ENCODE measurements around the gene LLPH. TPM values are rescaled to one million over a fixed set of nuclear protein-coding genes. Genes with fewer than 3 reads are reported as not detected.

The LLPH gene
- total RNA-seq, 1 donor from 2014 or later = 19.9 TPM

DNA sequence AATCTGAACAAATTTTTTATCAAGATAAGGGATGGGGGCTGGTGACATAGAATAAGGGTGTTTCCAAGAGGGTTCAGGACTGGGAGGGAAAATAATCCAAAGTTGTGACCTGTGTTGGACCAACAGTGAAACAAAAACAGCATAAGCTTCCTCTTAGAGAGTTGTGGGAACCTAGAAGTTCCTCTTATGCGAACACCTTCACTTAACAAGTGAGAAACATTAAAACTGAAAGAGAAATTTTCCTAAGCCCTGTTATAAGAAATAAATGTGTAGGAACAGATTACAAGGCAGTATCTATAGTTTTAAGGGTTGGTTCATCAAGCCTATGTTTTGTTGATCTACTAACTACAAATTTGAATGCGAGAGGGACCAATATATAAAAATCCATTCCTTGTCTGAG, 58.4 kb downstream of the LLPH start:
- Histone ChIP-seq H3K36me3 (no peaks in the 10 kb centered on the region), H4K20me1 (ENCODE audit: low read depth) (no peaks in the 10 kb centered on the region), H2AFZ (replicated peaks) (no peak overlapping the region), H3K9ac (no peak overlapping the region), H3K27me3 (no peaks in the 10 kb centered on the region), H3K4me3 (no peak overlapping the region), H3K79me2 (ENCODE audit: low read depth) (no peaks in the 10 kb centered on the region), H3K4me2 (no peak overlapping the region), H3K27ac (no peak overlapping the region), H3K4me1 (no peaks in the 10 kb centered on the region), H3K9me3 (ENCODE audit: low read depth) (no peaks in the 10 kb centered on the region), H3F3A (ENCODE audit: low read depth) (peaks cover 11% of the 10 kb centered on the region)
- DNase-seq (ENCODE audit: low spot score) = no peak
- Mint-ChIP-seq H3K4me3 (no peak overlapping the region), H3K27me3 (ENCODE audit: insufficient read depth, low read depth) (no peaks in the 10 kb centered on the region), H3K27ac (no peak overlapping the region), H3K9me3 (peaks cover 3% of the 10 kb centered on the region), H3K36me3 (no peaks in the 10 kb centered on the region), H3K4me1 (peaks cover 2% of the 10 kb centered on the region)
- TF ChIP-seq, protein P1, sequence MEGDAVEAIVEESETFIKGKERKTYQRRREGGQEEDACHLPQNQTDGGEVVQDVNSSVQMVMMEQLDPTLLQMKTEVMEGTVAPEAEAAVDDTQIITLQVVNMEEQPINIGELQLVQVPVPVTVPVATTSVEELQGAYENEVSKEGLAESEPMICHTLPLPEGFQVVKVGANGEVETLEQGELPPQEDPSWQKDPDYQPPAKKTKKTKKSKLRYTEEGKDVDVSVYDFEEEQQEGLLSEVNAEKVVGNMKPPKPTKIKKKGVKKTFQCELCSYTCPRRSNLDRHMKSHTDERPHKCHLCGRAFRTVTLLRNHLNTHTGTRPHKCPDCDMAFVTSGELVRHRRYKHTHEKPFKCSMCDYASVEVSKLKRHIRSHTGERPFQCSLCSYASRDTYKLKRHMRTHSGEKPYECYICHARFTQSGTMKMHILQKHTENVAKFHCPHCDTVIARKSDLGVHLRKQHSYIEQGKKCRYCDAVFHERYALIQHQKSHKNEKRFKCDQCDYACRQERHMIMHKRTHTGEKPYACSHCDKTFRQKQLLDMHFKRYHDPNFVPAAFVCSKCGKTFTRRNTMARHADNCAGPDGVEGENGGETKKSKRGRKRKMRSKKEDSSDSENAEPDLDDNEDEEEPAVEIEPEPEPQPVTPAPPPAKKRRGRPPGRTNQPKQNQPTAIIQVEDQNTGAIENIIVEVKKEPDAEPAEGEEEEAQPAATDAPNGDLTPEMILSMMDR (IDR thresholded peaks at IDR 0.05) = no peak
- no peak for TF ChIP-seq EZH2phosphoT487 (IDR thresholded peaks at IDR 0.05)
- TF ChIP-seq EZH2 (IDR thresholded peaks at IDR 0.05) = no peak

DNA sequence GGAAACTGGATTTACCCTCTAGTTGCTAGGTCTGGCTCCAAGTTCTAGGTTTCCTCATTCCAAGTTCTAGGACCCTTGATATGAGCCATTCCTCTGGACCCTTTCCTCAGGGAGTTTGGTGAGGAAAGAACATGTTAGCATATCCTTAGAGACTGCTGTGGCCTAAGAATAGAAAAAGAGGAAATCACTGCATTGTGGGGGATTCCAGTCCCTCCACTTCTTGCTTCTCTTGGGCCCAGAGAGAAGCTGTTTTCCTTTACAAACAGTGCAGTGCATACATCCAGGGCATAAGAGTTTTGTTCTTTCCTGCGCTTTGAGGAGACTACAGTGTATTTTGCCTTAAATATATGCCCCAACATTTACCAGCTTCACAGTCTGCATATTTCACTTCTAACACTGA, 59.0 kb downstream of the LLPH start:
- peaks cover 8% of the 10 kb centered on the region for H3K4me1 Mint-ChIP-seq

DNA sequence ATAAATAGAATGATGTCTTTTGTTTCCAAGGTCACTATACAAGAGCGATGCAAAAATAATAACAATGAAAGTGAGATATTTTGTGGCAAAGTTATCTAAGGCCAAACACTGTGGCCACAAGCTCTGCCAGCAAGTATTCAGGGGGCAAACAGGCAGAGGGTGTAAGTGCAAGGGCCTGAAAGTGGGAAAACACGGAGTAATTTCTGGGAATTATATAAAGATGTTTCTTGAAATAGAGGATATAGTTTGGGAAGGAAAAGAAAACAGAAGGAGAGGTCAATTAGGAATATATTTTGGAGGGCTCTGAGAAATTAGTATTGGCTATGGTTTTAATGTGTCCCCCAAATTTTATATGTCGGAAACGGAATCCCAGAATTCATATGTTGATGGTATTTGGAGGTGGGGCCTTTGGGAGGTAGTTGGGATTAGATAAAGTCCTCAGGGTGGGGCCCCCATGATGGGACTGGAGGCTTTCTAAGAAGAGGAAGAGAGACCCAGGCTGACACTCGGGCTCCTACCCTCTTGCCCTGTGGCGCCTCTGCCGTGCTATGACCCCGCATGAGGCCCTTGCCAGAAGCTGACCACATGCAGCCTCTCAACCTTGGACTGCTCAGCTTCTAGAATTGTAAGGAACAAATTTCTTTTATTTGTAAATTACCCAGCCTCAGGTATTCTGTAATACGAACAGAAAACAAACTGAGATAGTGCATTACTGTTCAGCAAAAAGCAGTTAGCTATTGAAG, 60.0 kb downstream of the LLPH start:
- H3K9me3 ChIP-seq (ENCODE audit: low read depth) = no peaks in the 10 kb centered on the region
- no peak overlapping the region for H3K9ac ChIP-seq
- no peak overlapping the region for H3K27ac ChIP-seq
- Mint-ChIP-seq H3K27me3 (ENCODE audit: insufficient read depth, low read depth) (peaks cover 2% of the 10 kb centered on the region), H3K4me3 (no peak overlapping the region), H3K27ac (no peak overlapping the region), H3K4me1 (peaks cover 18% of the 10 kb centered on the region), H3K9me3 (peaks cover 3% of the 10 kb centered on the region), H3K36me3 (no peaks in the 10 kb centered on the region)
- no peak for TF ChIP-seq EZH2phosphoT487 (IDR thresholded peaks at IDR 0.05)
- TF ChIP-seq, protein P1 (IDR thresholded peaks at IDR 0.05) = no peak
- TF ChIP-seq EZH2 (IDR thresholded peaks at IDR 0.05) = no peak
- H3K4me3 ChIP-seq = no peak overlapping the region
- H3K79me2 ChIP-seq (ENCODE audit: low read depth) = no peaks in the 10 kb centered on the region
- no peaks in the 10 kb centered on the region for H3K27me3 ChIP-seq
- H3K36me3 ChIP-seq = no peaks in the 10 kb centered on the region
- H2AFZ ChIP-seq (replicated peaks) = peak overlapping the region; percentile 31
- H3F3A ChIP-seq (ENCODE audit: low read depth) = peaks cover 11% of the 10 kb centered on the region
- H3K4me1 ChIP-seq = no peaks in the 10 kb centered on the region
- no peaks in the 10 kb centered on the region for H4K20me1 ChIP-seq (ENCODE audit: low read depth)
- DNase-seq (ENCODE audit: low spot score) = no peak
- H3K4me2 ChIP-seq = no peak overlapping the region

More for the DNA sequence above, 59.0 kb downstream of the LLPH start:
- peaks cover 11% of the 10 kb centered on the region for H3F3A ChIP-seq (ENCODE audit: low read depth)
- H2AFZ ChIP-seq (replicated peaks) = no peak overlapping the region
- no peak overlapping the region for H3K4me3 ChIP-seq
- H3K9ac ChIP-seq = no peak overlapping the region
- no peaks in the 10 kb centered on the region for H3K4me1 ChIP-seq
- Mint-ChIP-seq H3K27me3 (ENCODE audit: insufficient read depth, low read depth) (no peaks in the 10 kb centered on the region), H3K9me3 (peaks cover 3% of the 10 kb centered on the region), H3K36me3 (no peaks in the 10 kb centered on the region), H3K4me3 (no peak overlapping the region), H3K27ac (no peak overlapping the region)
- H3K4me2 ChIP-seq = no peak overlapping the region
- H3K36me3 ChIP-seq = no peaks in the 10 kb centered on the region
- TF ChIP-seq, protein P1 (IDR thresholded peaks at IDR 0.05) = no peak
- TF ChIP-seq EZH2 (IDR thresholded peaks at IDR 0.05) = no peak
- H3K27me3 ChIP-seq = no peaks in the 10 kb centered on the region
- no peaks in the 10 kb centered on the region for H4K20me1 ChIP-seq (ENCODE audit: low read depth)
- DNase-seq (ENCODE audit: low spot score) = no peak
- no peak overlapping the region for H3K27ac ChIP-seq
- no peaks in the 10 kb centered on the region for H3K9me3 ChIP-seq (ENCODE audit: low read depth)
- no peaks in the 10 kb centered on the region for H3K79me2 ChIP-seq (ENCODE audit: low read depth)

Data from neural progenitor cell (in vitro differentiated cells).